Measurements from ENCODE around the gene CFAP52.

DNA sequence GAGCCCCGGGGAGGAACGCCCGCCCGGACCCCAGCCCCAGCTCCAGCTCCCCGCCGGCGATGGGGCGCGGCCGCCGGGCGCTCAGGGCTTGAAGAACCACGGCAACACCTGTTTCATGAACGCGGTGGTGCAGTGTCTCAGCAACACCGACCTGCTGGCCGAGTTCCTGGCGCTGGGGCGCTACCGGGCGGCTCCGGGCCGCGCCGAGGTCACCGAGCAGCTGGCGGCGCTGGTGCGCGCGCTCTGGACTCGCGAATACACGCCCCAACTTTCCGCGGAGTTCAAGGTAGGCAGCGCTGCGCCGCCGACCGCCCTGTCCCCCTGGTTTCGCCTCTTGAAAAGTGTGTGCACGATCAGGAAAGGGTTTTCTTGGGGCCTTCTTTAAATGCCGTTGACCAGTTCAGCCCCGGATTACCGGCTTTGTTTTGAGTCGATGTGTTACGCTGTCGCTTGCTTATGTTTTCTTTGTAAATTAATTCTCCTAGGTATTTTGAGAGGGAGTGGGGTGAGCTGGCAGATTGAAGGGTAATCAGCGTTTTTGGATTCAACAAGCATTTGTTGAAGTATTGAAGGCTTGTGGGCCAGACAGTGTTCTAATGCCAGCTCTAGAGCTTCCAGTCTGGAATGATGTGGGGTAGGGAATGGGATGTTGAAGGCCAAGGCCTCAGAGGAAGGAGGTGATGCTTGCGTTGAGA lies 69.6 kb downstream of the CFAP52 start:
- TF ChIP-seq POLR2A (IDR thresholded peaks at IDR 0.05) (no peak), EP300 (IDR thresholded peaks at IDR 0.05) (no peak), POLR2AphosphoS5 (IDR thresholded peaks at IDR 0.05) (no peak)
- TF ChIP-seq, protein P1, sequence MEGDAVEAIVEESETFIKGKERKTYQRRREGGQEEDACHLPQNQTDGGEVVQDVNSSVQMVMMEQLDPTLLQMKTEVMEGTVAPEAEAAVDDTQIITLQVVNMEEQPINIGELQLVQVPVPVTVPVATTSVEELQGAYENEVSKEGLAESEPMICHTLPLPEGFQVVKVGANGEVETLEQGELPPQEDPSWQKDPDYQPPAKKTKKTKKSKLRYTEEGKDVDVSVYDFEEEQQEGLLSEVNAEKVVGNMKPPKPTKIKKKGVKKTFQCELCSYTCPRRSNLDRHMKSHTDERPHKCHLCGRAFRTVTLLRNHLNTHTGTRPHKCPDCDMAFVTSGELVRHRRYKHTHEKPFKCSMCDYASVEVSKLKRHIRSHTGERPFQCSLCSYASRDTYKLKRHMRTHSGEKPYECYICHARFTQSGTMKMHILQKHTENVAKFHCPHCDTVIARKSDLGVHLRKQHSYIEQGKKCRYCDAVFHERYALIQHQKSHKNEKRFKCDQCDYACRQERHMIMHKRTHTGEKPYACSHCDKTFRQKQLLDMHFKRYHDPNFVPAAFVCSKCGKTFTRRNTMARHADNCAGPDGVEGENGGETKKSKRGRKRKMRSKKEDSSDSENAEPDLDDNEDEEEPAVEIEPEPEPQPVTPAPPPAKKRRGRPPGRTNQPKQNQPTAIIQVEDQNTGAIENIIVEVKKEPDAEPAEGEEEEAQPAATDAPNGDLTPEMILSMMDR (IDR thresholded peaks at IDR 0.05), result no peak

Measured in sigmoid colon (tissue), 4 donors.